HG02571 (cell line): ENCODE measurements around the gene TMEM242.

Experiments used
- ATAC-seq: cut with Tn5 transposase; IDR thresholded peaks from one replicate; pipeline ENCODE4 v1.9.1; 2021; ENCODE audit warnings: mild to moderate bottlenecking, moderate library complexity; ENCODE audit not compliant: unreplicated experiment

TMEM242 gene

DNA sequence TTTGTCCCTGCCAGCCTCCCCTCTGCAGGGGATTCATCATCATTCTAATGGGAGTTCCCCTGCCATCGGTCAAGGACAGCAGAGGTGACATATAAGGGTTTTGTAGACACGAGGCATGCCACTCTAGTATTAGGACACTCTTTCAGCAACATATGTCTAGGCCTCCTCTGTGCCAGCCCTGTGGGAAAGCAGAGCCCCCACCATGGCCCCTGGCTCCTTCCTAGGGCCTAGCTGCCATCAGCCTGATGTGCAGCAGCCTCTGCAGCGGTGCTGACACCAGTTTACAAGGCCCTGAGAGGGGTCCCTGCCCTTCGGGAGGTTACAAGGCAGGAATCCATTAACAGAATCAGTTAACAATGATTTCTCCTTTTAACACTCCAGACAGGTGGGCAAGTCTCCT is 32.5 kb downstream of the TMEM242 start:
- no peak for ATAC-seq

DNA sequence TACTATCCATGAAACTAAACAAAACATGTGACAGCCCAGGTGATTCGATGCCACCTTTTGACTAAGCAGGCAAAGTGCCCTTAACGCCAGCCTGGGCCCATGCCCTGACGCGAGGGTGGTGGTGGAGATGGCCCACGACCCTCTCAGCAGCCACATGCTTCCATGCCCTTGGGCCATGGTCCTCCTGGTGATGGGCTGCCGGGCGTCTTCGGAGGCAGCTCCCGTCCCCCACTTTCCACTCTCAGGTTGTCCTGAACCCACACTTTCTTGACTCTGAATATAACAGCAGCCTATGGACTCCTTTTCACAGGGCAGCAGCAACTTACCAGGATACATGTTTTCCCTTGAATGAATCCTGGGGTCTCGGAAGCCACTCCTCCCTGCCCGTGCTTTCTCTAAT is 33.6 kb downstream of the TMEM242 start:
- ATAC-seq: no peak

GRCh38 chr6:157288575-157288974 is 34.7 kb downstream of the TMEM242 start:
- no peak for ATAC-seq

GRCh38 chr6:157287923-157288322 is 35.4 kb downstream of the TMEM242 start:
- ATAC-seq: no peak

- no peak for ATAC-seq
These were observed 36.0 kb downstream of the TMEM242 start for GRCh38 chr6:157287247-157287850.

- ATAC-seq: no peak
These were observed 37.9 kb downstream of the TMEM242 start for GRCh38 chr6:157285422-157285779.

DNA sequence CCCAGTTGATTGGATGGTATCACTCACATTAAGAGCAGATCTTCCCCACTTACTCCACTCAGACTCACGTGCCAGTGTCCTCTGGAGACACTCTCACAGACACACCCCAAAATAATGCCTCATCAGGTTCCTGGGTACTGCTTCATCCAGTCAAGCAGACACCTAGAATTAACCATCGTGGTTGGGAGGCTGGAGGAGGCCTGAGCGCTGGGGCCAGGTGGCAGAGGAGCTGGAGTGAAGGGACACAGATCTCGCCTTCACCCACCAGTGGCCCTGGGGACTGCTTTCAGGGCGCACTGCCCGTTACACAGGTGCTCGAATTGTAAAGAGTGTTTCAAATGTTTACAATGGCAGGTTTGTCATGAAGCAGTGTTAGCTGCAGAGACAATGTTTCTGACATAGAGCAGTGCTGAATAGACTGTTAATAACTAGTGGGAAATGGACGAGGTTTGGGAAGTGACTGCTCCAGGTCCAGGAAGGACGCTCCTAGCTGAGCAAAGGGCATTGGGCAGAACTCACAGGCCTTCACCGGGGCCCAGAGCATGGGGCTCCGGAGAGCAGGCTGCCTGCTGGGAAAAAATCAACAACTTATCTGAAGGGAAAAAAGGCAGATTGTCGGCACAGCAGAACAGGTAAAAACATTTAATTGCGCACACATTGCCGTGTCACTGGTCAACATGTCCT is 38.4 kb downstream of the TMEM242 start:
- ATAC-seq: no peak

GRCh38 chr6:157283900-157284737 is 39.2 kb downstream of the TMEM242 start:
- no peak for ATAC-seq

DNA sequence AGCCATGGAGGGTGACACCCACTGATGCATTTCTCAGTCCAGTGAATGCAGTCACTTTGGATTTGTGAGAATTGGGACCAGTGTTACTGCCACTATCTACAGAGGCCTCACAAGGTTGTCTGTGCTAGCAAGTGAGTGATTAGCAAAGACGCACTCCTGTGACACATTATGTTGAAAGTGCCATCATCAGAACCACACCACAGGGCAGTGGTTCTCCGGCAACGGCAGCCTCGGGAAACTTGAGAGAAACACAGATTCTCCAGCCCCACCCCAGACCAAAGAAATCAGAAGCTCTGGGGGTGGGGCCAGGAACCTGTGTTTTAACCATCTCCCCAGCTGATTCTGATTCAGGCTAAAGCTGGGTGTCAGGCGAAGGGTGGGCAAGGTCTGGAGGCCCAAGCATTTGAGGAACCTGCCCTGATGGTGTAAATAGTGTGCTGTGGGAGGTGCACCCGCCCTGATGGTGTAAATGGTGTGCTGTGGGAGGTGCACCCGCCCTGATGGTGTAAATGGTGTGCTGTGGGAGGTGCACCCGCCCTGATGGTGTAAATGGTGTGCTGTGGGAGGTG is 39.9 kb downstream of the TMEM242 start:
- ATAC-seq: no peak

DNA sequence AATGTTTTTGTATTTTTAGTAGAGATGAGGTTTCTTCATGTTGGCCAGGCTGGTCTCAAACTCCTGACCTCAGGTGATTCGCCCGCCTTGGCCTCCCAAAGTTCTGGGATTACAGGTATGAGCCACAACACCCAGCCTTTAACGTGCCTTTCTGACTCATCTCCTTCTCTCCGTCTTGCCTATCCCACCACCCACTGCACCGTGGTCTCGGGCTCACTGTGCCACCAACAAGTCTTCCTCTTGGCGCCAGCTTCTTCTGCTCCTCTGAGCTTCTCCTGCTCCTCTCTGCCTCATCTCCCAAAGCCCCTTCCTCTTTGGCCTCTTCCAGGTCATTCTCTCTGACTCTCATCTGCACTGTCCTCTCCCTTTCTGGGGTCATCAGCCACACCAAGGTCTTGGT is 41.0 kb downstream of the TMEM242 start:
- no peak for ATAC-seq

DNA sequence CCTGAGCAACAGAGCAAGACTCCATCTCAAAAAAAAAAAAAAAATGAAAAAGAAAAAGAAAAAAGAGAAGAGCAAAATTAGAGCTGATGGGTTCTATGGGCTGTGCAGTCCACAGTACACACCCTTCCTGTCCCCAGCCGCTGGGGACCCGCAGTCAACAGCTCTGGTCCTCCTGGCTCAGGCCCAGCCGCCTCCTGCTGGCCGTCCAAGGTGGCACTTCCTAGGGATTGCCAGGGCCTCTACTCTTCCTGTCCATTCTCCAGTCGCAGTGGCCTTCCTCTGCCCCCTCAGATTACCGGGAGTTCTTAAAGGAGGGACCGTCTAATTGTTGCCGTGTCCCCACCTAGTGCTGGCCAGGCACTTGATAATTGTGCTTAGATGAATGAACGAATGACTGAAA is 41.7 kb downstream of the TMEM242 start:
- no peak for ATAC-seq

DNA sequence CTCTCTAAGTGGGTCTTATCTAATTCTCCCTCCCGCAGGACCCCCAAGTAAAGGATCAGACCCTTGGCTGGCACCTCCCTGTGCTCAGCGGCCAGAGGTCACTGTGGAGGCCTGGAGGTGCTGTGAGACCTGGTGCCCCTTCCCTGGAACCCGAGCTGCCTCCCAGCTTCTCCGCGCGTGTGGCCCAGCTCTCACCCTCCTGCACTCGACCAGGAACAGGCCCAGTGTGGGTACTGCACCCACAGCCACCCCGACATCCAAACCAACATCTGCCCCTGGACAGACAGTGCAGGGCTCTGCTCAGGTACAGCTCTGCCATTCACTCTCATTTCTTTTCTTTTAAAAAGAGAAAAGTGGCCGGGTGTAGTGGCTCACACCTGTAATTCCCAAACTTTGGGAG is 42.4 kb downstream of the TMEM242 start:
- ATAC-seq: no peak

GRCh38 chr6:157280157-157280556 is 43.2 kb downstream of the TMEM242 start:
- no peak for ATAC-seq

- ATAC-seq: no peak
These were observed 45.1 kb downstream of the TMEM242 start for GRCh38 chr6:157278171-157278570.

DNA sequence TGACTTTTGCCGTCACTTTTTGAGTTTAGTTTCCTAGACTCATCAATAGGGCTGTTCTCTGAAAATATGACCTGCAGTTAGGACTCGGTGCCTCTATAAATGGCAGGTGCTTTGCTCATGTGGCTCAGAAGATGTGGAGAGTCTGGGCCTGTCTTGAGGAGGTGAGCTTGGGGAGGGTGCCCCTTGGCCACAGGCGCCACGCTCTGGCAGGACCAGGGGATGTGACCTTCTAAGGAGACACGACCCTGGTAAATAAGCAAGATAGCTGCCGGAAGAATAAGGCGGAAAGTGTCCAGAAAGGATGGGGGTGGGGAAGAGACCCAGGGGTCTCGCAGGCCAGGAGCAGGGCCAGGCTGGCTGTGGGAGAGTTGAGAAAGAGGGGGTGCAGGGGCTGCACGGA is 46.6 kb downstream of the TMEM242 start:
- ATAC-seq: no peak

- no peak for ATAC-seq
These were observed 47.2 kb downstream of the TMEM242 start for GRCh38 chr6:157276134-157276532.

- ATAC-seq: peak; percentile 91
These were observed 48.7 kb downstream of the TMEM242 start for GRCh38 chr6:157274471-157275226.

DNA sequence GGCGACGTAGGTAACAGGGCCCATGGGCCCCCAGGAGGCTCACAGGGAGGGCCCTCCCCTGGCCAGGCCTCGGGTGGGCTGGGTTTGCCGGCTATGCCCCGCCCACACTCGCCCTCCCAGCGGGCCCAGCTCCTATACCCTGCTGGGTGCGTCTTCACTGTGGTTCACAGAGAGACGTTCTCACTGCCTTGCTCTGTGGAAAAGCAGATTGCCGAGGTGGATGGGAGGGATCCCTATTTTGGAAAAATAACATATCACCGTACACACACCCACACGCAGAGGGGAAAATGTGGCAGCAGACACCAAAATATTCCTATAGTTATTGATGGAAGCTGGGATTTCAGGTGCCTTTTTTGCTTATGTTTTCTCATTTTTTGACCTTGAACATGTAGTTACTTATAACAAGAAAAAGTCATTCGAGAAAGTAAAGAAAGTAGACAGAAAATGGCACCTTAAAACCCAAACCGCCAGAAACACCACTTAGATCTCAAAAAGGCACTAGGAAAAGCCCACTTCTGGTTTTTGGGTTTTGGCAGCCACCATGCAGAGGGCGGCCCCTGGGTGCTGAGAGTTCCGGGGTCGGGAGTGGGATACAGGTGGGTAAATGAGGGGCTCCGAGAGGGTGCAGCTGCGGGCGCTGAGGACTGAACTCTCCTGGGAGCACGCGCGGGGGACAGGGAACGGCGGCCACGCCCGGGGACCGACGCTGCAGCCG is 49.4 kb downstream of the TMEM242 start:
- ATAC-seq: peak; percentile 33

DNA sequence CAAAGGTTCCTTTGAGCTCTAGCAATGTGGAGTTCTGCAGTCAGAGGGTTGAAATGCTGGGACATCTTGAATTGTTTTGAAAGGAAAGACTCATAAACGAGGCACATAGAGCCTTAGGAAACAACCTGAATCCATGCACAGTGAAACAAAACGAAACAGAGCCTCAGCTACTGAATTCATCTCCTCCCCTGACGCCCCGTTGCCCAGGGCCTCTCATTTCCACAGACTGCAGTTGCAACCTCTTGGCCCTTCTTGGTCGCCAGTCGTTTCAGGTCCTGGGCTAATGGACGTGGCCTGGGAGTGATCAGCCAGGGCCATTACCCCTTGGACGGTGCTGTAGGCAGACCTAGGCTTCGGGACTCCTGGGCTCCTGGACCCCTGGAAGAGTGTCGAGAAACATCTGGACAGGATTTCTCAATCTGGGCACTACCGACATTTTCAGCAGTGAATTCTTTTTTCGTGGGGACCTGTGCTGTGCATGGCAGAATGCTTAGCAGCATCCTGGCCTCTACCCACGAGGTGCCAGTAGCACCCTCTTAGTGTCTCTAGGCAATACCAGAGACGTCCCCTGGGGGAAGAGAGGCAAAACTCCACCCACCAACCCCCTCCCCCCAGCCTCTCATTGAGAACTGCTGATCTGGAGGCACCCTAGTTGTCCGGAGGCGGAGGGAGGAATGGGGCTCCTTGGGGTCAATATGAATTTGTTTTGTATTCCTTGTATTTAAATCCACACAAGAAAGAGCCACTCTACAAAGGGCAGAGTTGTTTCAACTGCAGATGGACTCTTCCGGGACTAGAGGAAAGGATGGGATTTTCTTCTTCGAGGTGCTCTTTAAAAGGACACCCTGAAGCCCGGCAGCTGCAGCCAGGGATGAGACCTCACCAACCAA is 50.2 kb downstream of the TMEM242 start:
- no peak for ATAC-seq
